ENCODE measurements around the gene PRKAA1.

Gene PRKAA1

DNA sequence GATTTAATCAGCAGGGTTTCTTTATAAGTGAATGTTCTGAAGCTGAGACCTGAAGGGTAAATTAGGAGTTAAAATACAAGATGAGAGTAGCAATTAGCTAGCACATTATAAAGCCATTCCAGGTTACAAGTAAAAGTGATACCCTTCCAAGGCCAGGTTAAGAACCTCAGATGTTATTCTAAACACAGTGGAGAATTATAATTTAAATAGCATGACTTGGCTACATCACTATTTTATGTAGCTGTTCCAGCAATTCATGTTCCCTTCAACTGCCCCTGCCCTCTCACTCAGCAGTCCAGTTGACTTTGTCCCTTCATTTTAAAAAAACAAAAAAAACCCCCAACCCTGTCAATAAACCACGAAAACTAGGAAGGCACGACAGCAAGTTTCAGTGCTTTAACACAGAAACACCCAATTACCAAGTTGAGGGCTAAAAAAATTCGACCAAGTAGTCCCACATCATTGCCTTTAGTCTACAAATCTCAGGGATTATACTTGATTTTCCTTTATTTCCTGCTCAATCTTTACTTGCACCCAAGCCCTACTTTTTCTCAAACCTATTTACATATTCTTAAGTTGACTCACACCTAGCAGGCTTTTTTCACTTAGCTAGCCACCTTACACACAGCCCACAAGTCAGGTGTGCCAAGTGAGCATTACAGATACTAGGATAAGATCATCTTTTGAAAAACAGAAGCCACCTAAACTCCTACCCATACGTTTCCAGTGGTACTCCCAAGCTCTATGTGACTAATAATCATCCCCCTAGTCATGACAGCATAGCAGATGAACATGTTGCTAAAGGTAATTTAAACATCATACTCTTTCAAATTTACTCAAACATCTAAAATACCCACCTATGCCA is 33.4 kb upstream of the PRKAA1 start:
- POLR2A ChIA-PET = interaction anchor here (1.0 to 2.1 kb wide), 4 partner anchors 8 to 34 kb away, joined by 3 to 10 read pairs (median 4); partner anchors contain the start of gene PRKAA1

DNA sequence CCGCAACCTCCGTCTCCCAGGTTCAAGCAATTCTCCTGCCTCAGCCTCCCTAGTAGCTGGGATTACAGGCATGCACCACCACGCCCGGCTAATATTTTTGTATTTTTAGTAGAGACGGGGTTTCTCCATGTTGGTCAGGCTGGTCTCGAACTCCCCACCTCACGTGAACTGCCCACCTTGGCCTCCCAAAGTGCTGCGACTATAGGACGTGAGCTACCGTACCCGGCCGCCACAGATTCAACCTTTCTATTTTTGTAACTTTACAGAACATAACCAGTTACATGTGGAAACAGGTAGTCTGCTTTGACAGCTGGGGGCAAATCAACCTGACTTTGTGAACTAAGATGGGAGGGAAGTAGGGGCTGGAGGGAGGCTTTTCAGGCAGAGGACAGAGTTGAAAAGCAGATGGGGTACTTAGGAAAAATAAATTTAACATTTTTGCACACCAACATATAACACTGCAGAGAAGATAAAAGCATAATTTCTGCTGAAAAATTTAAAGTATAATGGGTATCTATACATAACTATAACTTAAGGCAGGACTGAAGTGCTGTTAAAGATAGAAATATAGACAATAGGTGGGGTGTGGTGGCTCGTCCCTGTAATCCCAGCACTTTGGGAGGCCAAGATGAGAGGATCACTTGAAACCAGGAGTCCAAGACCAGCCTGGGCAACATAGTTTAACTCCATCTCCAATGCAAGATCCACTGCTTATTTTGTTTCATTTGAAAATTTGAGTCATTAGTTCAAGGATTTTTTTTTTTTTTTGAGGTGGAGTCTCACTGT is 31.8 kb upstream of the PRKAA1 start:
- Histone ChIP-seq H3K4me3 (ENCODE audit: low read depth, low read length) (no peak overlapping the region), H3K36me3 (ENCODE audit: control insufficient read depth in 2 of 2, insufficient read depth in 1 of 2, low read length in 2 of 2) (peaks cover 81 to 96% of the 10 kb centered on the region in 2 experiments), H3K4me1 (ENCODE audit: control insufficient read depth, insufficient read depth, low read length) (no peaks in the 10 kb centered on the region), H3K9me3 (ENCODE audit: control insufficient read depth, insufficient read depth, low read depth, low read length) (no peaks in the 10 kb centered on the region), H3K27ac (ENCODE audit: extremely low read depth, low read depth, low read length) (no peak overlapping the region)
- POLR2A ChIA-PET = interaction anchor here (0.7 to 1.3 kb wide), 4 partner anchors 10 to 109 kb away, joined by 3 to 4 read pairs (median 3); partner anchors contain the start of gene PRKAA1
- TF ChIP-seq ZNF157 (tag by site-specific recombination; IDR thresholded peaks at IDR 0.05) (no peak), ZNF354C (tag by site-specific recombination; IDR thresholded peaks at IDR 0.05; ENCODE audit: borderline replicate concordance, low read depth) (no peak), ZBTB8A (tag by site-specific recombination; IDR thresholded peaks at IDR 0.05) (no peak), GLIS2 (tag by site-specific recombination; IDR thresholded peaks at IDR 0.05) (no peak), ZSCAN16 (tag by site-specific recombination; IDR thresholded peaks at IDR 0.05) (no peak), ZNF2 (tag by site-specific recombination; IDR thresholded peaks at IDR 0.05) (no peak)
- TF ChIP-seq, protein P1, sequence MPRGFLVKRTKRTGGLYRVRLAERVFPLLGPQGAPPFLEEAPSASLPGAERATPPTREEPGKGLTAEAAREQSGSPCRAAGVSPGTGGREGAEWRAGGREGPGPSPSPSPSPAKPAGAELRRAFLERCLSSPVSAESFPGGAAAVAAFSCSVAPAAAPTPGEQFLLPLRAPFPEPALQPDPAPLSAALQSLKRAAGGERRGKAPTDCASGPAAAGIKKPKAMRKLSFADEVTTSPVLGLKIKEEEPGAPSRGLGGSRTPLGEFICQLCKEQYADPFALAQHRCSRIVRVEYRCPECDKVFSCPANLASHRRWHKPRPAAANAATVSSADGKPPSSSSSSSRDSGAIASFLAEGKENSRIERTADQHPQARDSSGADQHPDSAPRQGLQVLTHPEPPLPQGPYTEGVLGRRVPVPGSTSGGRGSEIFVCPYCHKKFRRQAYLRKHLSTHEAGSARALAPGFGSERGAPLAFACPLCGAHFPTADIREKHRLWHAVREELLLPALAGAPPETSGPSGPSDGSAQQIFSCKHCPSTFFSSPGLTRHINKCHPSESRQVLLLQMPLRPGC (tag by site-specific recombination; IDR thresholded peaks at IDR 0.05) = no peak
- TF ChIP-seq, protein P2, sequence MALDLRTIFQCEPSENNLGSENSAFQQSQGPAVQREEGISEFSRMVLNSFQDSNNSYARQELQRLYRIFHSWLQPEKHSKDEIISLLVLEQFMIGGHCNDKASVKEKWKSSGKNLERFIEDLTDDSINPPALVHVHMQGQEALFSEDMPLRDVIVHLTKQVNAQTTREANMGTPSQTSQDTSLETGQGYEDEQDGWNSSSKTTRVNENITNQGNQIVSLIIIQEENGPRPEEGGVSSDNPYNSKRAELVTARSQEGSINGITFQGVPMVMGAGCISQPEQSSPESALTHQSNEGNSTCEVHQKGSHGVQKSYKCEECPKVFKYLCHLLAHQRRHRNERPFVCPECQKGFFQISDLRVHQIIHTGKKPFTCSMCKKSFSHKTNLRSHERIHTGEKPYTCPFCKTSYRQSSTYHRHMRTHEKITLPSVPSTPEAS (tag by site-specific recombination; IDR thresholded peaks at IDR 0.05) = no peak
- CTCF ChIA-PET = interaction anchor here (0.6 to 1.2 kb wide), 2 partner anchors 54 to 369 kb away, joined by 3 to 5 read pairs; no protein-coding TSS in a partner anchor

More for the DNA sequence above, 33.4 kb upstream of the PRKAA1 start:
- Histone ChIP-seq H3K9me3 (ENCODE audit: control insufficient read depth, insufficient read depth, low read depth, low read length) (no peaks in the 10 kb centered on the region), H3K27ac (ENCODE audit: extremely low read depth, low read depth, low read length) (no peak overlapping the region), H3K4me1 (ENCODE audit: control insufficient read depth, insufficient read depth, low read length) (no peaks in the 10 kb centered on the region), H3K36me3 (ENCODE audit: control insufficient read depth in 2 of 2, insufficient read depth in 1 of 2, low read length in 2 of 2) (peaks cover 70 to 82% of the 10 kb centered on the region in 2 experiments), H3K4me3 (ENCODE audit: low read depth, low read length) (no peak overlapping the region)
- 0 out of 2 replicates have a peak, but pooled peaks have one; percentile 21 for TF ChIP-seq ZFP3 (tag by site-specific recombination; IDR thresholded peaks at IDR 0.05; ENCODE audit: low read depth)
- peak; percentile 92 for TF ChIP-seq SP7 (tag by site-specific recombination; IDR thresholded peaks at IDR 0.05)
- no peak for TF ChIP-seq ZNF292 (tag by site-specific recombination; IDR thresholded peaks at IDR 0.05; ENCODE audit: borderline replicate concordance, low read depth)
- CTCF ChIA-PET = interaction anchor here (0.6 to 1.3 kb wide), 2 partner anchors 35 to 721 kb away, joined by 3 to 7 read pairs; no protein-coding TSS in a partner anchor

DNA sequence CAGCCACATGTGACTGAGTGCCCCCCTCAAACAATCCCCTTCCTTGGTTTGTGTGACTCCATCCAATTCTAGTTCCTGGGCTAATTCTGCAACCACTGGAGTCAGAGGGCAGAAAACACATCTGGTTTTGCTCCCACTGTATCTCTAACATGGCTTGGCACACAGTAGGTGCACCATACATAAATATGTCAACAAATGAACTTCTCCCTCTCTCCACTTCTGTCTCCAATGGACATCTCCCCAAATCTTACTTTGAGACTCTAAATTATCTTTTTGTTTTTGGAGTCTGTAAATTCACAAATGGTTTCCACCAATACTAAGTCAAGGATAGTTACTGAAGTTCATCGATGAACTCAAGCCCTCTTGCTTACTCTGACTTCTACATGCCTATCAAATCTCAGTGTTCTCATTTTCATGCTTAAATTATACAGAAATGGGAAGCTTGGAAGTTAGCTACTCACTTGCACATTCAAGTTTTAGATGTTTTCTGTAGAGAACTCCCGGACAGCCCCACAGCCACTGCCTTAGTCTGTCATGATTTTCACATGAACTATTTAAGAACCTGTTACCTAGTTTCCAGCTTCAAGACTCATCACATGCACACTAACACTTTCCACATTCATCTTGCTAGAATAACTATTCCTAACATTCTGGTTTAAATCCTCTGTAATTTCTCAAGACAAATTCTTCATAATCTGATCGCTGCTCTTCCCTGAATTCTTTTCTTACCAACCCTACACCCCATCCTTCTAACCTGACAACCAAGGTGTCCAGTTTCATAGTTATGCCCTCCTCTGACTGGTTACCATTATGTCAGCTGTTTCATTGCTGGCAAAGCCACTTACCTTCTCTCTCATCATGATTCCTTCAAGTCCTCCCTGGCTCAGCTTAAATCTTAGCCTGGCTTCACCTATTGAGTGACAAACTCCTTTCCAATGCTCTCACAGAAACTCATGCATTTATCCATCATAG is 30.8 kb upstream of the PRKAA1 start:
- H3K27ac ChIP-seq (ENCODE audit: extremely low read depth, low read depth, low read length) = no peak overlapping the region
- CTCF ChIA-PET = interaction anchor here (0.6 to 1.2 kb wide), 2 partner anchors 53 to 369 kb away, joined by 3 to 5 read pairs; no protein-coding TSS in a partner anchor
- H3K4me1 ChIP-seq (ENCODE audit: control insufficient read depth, insufficient read depth, low read length) = no peaks in the 10 kb centered on the region
- H3K36me3 ChIP-seq (ENCODE audit: control insufficient read depth in 2 of 2, insufficient read depth in 1 of 2, low read length in 2 of 2) = peaks cover 81 to 88% of the 10 kb centered on the region in 2 experiments
- H3K4me3 ChIP-seq (ENCODE audit: low read depth, low read length) = no peak overlapping the region
- no peaks in the 10 kb centered on the region for H3K9me3 ChIP-seq (ENCODE audit: control insufficient read depth, insufficient read depth, low read depth, low read length)
- POLR2A ChIA-PET = interaction anchor here (1.5 kb wide), 1 partner anchor 25 kb away, joined by 3 read pairs; no protein-coding TSS in a partner anchor
- TF ChIP-seq ZNF626 (tag by site-specific recombination; IDR thresholded peaks at IDR 0.05) (no peak), ZNF16 (tag by site-specific recombination; IDR thresholded peaks at IDR 0.05; ENCODE audit: low read depth) (no peak), TCF7L2 (IDR thresholded peaks at IDR 0.05; ENCODE audit: borderline replicate concordance, low read depth, low read length) (no peak), ZNF426 (tag by site-specific recombination; IDR thresholded peaks at IDR 0.05) (no peak), ZNF24 (tag by site-specific recombination; IDR thresholded peaks at IDR 0.05) (no peak), ZNF473 (tag by site-specific recombination; IDR thresholded peaks at IDR 0.05) (no peak), ZNF302 (tag by site-specific recombination; IDR thresholded peaks at IDR 0.05; ENCODE audit: low read depth) (no peak), ZNF341 (tag by site-specific recombination; IDR thresholded peaks at IDR 0.05; ENCODE audit: low read depth) (0 out of 2 replicates have a peak, but pooled peaks have one; percentile 46), KLF9 (tag by site-specific recombination; IDR thresholded peaks at IDR 0.05; ENCODE audit: low read depth) (no peak)
- TF ChIP-seq, protein P3, sequence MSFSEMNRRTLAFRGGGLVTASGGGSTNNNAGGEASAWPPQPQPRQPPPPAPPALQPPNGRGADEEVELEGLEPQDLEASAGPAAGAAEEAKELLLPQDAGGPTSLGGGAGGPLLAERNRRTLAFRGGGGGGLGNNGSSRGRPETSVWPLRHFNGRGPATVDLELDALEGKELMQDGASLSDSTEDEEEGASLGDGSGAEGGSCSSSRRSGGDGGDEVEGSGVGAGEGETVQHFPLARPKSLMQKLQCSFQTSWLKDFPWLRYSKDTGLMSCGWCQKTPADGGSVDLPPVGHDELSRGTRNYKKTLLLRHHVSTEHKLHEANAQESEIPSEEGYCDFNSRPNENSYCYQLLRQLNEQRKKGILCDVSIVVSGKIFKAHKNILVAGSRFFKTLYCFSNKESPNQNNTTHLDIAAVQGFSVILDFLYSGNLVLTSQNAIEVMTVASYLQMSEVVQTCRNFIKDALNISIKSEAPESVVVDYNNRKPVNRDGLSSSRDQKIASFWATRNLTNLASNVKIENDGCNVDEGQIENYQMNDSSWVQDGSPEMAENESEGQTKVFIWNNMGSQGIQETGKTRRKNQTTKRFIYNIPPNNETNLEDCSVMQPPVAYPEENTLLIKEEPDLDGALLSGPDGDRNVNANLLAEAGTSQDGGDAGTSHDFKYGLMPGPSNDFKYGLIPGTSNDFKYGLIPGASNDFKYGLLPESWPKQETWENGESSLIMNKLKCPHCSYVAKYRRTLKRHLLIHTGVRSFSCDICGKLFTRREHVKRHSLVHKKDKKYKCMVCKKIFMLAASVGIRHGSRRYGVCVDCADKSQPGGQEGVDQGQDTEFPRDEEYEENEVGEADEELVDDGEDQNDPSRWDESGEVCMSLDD (tag by site-specific recombination; IDR thresholded peaks at IDR 0.05) = no peak

Measured in HEK293 (cell line).